ENCODE data around the gene GCM1.
"Not testable (repeated sequence)": the region's sequence is repeated elsewhere in the genome, so short reads cannot be mapped to it uniquely, and the experiment has no call there.

GCM1 gene

GRCh38 chr6:53148684-53149083 lies at the start of gene GCM1:
TSS of gene GCM1 (minus strand) at chr6:53148841. CDS start at chr6:53145632, 3,209 bp downstream.
- DNase-seq (ENCODE audit: low read depth) = no peak

- no peak for DNase-seq (ENCODE audit: low read depth)
Measured at GRCh38 chr6:53197553-53197952, 48.9 kb upstream of the GCM1 start.

GRCh38 chr6:53195048-53195447 lies 46.4 kb upstream of the GCM1 start:
- DNase-seq (ENCODE audit: low read depth) = no peak

- DNase-seq (ENCODE audit: low read depth) = no peak
Measured at GRCh38 chr6:53192682-53193188, 44.1 kb upstream of the GCM1 start.

- DNase-seq (ENCODE audit: low read depth) = no peak
Measured at GRCh38 chr6:53189554-53189953, 40.9 kb upstream of the GCM1 start.

GRCh38 chr6:53188833-53189232 lies 40.2 kb upstream of the GCM1 start:
- DNase-seq (ENCODE audit: low read depth) = no peak

GRCh38 chr6:53180678-53181077 lies 32.0 kb upstream of the GCM1 start:
- DNase-seq (ENCODE audit: low read depth) = no peak

GRCh38 chr6:53179961-53180651 lies 31.5 kb upstream of the GCM1 start:
- no peak for DNase-seq (ENCODE audit: low read depth)

- no peak for DNase-seq (ENCODE audit: low read depth)
Measured at GRCh38 chr6:53178837-53179432, 30.3 kb upstream of the GCM1 start.

- no peak for DNase-seq (ENCODE audit: low read depth)
Measured at GRCh38 chr6:53175027-53175426, 26.4 kb upstream of the GCM1 start.

GRCh38 chr6:53172468-53172803 lies 23.8 kb upstream of the GCM1 start:
- DNase-seq (ENCODE audit: low read depth) = no peak

GRCh38 chr6:53171605-53172467 lies 23.2 kb upstream of the GCM1 start:
- peak; percentile 60 for DNase-seq (ENCODE audit: low read depth)

GRCh38 chr6:53168516-53169267 lies 20.1 kb upstream of the GCM1 start:
- no peak for DNase-seq (ENCODE audit: low read depth)

- DNase-seq (ENCODE audit: low read depth) = no peak
Measured at GRCh38 chr6:53165293-53165692, 16.7 kb upstream of the GCM1 start.

- DNase-seq (ENCODE audit: low read depth) = no peak
Measured at GRCh38 chr6:53162606-53163005, 14.0 kb upstream of the GCM1 start.

- no peak for DNase-seq (ENCODE audit: low read depth)
Measured at GRCh38 chr6:53161481-53162009, 12.9 kb upstream of the GCM1 start.

- DNase-seq (ENCODE audit: low read depth) = no peak
Measured at GRCh38 chr6:53159558-53159957, 10.9 kb upstream of the GCM1 start.

- not testable (repeated sequence) for DNase-seq (ENCODE audit: low read depth)
Measured at GRCh38 chr6:53158076-53158475, 9.4 kb upstream of the GCM1 start.

GRCh38 chr6:53155279-53155678 lies 6.6 kb upstream of the GCM1 start:
- DNase-seq (ENCODE audit: low read depth) = not testable (repeated sequence)

- DNase-seq (ENCODE audit: low read depth) = no peak
Measured at GRCh38 chr6:53154794-53155193, 6.2 kb upstream of the GCM1 start.

GRCh38 chr6:53154071-53154470 lies 5.4 kb upstream of the GCM1 start:
- DNase-seq (ENCODE audit: low read depth) = no peak

GRCh38 chr6:53152576-53152975 lies 3.9 kb upstream of the GCM1 start:
- DNase-seq (ENCODE audit: low read depth) = no peak
